Germinal center (tissue), 1 donor: Measurements from ENCODE around the gene PPP2R2D.
"Not testable (repeated sequence)": the region's sequence is repeated elsewhere in the genome, so short reads cannot be mapped to it uniquely, and the experiment has no call there.

ENCODE experiments used
- DNase-seq: peaks from one replicate; pipeline ENCODE4 v3.0.0; 2012; ENCODE audit warnings: mixed read lengths, low spot score

PPP2R2D gene

GRCh38 chr10:131949041-131949862, 48.4 kb downstream of the PPP2R2D start:
- DNase-seq = no peak

DNA sequence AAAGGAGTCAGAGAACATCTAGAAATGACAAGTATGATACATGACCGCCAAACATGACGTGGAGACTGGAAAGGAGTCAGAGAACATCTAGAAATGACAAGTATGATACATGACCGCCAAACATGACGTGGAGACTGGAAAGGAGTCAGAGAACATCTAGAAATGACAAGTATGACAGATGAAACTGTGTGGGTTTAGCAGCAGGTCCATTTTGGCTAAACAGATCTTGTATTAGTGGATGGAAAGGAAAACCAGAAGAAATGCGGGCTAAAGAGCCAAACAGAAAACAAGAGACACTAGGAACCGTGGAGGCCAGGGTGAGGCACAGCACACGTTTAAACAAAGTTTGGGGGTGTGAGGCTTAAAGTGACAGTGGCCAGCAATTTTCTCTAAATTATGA, 49.1 kb downstream of the PPP2R2D start:
- DNase-seq = not testable (repeated sequence)

- no peak for DNase-seq
Observed at GRCh38 chr10:131954356-131954965, 53.7 kb downstream of the PPP2R2D start.

DNA sequence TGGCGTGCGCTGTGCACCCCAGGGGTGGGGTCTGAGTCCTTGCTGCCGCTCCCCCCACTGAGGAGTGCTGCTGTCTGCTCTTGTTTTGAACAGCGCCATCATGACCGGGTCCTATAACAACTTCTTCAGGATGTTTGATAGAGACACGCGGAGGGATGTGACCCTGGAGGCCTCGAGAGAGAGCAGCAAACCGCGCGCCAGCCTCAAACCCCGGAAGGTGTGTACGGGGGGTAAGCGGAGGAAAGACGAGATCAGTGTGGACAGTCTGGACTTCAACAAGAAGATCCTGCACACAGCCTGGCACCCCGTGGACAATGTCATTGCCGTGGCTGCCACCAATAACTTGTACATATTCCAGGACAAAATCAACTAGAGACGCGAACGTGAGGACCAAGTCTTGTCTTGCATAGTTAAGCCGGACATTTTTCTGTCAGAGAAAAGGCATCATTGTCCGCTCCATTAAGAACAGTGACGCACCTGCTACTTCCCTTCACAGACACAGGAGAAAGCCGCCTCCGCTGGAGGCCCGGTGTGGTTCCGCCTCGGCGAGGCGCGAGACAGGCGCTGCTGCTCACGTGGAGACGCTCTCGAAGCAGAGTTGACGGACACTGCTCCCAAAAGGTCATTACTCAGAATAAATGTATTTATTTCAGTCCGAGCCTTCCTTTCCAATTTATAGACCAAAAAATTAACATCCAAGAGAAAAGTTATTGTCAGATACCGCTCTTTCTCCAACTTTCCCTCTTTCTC, 55.0 kb downstream of the PPP2R2D start:
- DNase-seq = no peak

GRCh38 chr10:131959841-131960240, 59.0 kb downstream of the PPP2R2D start:
- DNase-seq = no peak

DNA sequence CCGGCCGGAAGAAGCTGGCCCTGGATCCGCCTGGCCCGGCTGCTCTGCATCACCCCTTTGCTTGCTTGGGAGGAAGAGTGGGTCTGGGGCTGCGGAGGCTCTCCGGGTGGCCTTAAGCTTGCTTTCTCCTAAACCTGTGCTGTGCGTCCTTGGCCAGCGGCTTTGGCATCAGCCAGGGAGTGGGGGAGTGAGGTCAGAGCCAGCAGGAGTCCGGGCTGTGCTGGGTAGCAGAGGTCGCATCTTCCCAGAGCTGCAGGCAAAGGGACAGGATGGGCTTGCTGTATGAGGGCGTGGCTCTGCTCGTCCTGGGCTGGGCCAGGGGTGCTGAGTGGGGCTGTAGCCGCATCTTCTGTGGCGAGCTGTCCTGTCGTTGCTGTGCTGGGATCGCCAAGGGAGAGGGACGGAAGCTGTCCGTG, 59.8 kb downstream of the PPP2R2D start:
- DNase-seq = no peak

DNA sequence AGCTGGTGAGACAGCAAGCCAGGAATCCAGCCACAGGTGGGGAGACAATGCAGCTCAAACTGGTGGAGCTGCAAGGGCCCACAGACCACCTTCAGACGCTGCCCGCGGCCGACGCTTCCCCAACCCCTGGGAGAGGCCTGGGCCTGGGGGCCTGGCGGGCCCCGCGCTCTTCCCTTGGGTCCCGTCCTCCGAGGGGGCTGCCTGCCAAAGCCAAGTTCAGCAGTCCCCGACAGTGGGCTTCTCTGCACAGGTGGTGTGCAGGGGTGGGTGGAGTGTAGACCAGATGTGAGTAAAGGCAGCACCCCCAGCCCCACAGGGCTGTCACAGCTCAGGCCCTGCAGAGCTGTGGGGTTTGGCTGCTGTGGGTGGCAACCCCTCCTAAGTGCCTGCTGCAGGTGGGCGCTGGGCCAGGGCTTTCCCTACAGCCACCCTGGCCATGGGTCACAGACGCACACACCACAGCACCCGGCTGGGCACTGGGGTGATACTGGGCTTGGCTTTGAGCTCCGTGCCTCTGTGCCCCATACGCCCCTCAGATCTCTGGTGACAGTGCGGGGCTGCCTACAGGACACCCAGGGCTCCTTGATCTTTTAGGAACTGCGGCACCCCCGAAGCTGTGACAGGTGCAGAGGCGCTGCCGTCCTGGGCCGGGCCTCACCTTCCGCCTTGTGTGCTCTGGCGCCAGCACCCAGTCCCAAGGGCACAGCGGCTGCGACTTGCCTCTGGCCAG, 60.4 kb downstream of the PPP2R2D start:
- DNase-seq = no peak

DNA sequence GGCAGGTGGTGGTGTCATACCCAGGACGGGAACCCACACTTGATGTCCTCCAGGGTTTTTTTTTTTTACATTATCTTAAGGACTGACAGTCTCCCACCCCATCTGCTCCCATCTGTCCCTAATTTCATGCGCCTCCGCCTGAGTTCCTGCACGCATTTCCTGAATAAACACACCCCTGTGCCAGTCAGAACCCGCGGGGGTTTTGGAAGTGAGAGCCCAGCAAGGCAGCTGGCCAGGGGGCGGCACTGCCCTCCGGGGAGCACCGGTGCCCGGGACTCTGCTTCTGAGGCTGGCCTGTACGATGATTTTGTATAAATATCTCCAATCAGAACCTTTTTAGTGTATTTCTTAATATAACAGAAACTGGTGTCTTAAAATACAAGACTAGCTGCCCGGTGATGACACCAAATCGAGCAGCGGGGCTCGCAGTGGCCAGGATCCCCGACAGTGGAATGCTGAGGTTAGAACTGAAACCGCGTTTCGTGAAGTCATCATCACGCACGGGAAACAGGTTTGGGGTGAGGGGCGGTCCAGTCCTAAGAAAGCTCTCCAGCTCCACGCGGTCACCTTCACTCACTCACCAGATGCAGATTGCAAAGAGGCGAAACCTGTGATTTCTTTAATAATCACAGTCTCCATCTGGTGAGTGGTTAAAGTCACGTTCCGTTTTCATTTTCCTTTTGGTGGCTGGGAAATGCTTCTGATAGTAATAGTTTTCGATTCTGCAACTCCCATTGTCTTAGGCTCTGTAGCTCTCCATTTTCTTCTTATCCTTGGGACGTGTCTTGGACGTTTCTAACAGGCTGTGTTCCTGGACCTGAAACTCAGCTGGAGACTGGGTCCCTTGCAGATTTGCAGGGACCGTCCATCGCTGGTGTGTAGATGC, 61.2 kb downstream of the PPP2R2D start:
- no peak for DNase-seq

- no peak for DNase-seq
Observed at GRCh38 chr10:131963350-131963749, 62.5 kb downstream of the PPP2R2D start.

- DNase-seq = no peak
Observed at GRCh38 chr10:131963811-131964210, 63.0 kb downstream of the PPP2R2D start.

- no peak for DNase-seq
Observed at GRCh38 chr10:131964298-131964697, 63.5 kb downstream of the PPP2R2D start.

DNA sequence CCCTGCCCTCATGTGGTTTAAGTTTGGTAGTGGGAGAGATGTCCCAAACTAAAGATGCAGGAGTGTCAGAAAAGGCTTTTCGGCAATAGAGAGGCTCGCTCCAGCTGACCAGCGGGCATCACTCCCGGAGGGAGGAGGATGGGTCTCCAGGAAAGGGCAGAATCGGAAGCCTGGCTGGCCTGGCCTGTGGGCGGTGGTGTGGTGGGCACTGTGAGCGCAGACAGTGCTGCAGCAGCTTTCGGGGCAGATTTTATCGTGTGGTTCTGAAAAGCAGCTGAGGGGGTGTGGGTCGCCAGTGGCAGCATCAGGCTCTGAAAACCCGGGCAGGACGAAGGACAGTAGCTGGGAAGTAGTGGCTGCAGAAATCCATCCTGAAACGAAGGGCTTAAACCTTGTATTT, 68.1 kb downstream of the PPP2R2D start:
- no peak for DNase-seq

- no peak for DNase-seq
Observed at GRCh38 chr10:131970946-131971345, 70.1 kb downstream of the PPP2R2D start.

DNA sequence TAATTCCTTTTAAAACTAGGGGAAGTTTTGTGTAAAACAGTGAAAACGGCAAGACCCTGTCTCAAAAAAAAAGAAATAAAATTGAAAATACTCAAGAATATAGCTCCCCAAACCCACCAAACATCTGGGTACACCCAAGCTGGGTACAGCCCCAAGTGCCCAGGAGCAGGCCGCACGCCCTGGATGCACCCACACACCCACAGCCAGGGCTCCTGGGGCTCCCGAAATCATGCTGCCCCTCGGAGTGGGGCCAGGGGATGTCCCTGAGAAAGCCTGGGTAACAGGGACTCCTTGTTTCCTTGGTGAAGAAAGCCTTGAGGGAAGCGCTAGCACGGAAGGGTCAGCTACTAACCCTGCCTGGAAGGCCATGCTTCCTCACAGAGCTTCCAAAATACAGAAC, 70.8 kb downstream of the PPP2R2D start:
- no peak for DNase-seq

DNA sequence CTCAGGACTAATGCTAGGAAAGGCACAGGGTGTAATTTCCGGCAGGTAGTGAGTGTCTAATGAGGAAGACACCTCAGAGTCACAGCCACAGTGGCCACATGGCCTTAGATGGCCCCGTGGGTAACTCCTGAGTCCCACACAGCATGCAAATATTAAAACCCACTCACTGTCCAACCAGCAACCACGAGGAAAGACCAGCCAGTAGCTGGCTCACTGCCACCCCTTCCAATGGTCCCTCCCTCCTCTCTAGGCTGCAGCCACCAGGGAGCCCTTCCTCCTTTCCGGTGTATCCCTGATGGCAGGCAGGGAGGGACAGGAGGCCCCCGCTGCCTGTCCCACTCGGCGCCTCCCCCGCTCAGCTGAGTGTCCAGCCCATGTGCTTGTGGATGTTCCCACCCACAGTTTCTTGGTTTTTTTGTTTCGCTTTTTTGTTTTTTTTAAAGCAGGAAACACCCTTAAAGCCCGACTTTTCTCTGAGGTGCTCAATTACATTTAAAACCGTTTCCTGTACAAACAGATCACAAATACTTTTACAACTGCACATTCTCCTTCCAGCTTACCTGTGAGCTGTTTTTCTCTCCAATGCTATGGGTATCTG, 71.8 kb downstream of the PPP2R2D start:
- no peak for DNase-seq

DNA sequence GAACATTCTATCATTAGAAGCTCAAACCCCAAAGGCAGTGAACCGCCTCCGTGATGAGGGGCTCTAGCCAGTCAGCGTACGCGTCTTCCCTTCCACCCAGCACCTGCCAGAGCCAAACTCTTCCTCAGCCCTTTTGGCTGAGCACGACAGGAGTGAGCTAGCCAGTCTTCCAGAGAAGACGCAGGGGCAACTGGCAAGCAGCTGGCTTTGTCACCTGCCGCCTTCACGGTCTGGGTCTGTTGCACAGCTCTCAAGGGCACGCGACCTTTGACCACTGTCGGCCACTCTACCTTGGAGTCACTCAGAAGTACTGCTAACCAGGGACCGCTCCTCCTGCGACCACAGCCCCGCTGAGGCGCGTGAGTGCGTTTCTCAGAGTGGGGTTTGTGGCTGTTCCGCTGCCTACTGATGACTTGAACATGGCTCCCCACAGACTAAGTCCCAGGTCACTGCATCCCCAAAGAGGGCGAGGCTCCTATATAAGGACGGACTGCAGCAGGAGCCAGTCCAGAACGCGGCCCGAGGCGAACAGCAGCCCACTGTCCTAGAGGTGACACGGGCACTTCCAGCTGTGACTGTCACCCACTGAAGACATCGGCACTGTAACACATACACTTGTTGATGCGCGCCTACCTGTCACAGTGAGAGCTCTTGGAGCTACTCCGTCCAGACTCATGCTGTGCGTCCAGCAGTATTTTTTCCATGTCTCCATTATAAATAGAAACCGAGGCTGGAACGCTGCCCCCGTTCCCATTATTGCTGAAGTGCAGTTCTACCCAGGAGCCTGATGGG, 72.5 kb downstream of the PPP2R2D start:
- DNase-seq = no peak

DNA sequence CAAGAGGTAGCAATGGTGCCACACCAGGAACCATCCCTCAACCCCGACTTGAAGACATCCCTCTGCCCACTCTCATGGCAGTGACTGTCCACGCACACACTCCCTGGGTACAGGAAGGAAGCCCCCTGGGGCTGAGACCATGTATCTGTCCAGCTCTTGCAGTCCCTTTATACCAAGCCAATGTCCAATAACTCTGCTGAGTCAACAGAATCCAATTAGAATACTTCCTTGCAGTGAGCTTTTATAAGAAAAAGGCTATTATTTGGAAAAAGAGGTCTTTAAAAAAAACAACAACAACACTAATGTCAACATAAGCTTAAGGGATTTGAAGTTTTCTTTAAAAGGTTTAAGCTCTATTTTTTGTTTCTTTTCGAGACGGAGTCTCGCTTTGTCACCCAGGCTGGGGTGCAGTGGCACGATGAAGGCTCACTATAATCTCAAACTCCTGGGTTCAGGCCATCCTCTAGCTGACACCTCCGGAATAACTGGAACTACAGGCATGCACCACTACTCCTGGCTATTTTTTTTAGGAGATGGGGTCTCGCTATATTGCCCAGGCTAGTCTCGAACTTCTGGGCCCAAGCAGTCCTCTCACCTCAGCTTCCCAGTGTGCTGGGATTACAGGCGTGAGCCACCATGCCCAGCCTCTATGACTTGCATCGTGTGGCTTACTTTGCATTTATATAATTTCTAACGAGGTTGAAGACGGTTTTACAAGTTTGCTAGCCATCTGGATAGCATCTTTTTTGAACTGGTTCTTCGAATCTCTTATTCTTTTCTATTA, 73.4 kb downstream of the PPP2R2D start:
- no peak for DNase-seq

- DNase-seq = no peak
Observed at GRCh38 chr10:131975003-131975402, 74.2 kb downstream of the PPP2R2D start.

DNA sequence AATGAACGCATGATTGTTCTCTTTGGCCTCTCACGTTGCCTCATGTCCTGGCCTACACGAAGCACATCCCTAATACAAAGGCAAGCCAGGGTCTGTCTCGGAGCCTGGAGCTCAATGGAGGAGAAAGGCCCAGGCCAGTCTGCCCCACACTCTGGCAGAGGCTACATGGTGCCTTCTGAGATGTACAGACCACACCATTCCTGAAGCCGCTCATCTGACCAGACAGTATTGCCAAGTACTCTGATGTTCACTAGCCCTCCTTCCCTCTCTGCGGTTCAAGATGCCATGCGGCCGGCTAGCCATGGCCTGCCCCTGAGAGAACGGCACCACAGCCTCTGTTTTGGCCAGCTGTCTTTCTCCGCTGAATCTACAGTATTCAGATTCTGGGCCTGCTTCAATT, 75.0 kb downstream of the PPP2R2D start:
- DNase-seq = no peak
